Endothelial cell of umbilical vein (primary cell): ENCODE measurements around the gene CD84. TPM values are rescaled to one million over a fixed set of nuclear protein-coding genes. Genes with fewer than 3 reads are reported as not detected.

Source experiments
- BruUV-seq: library from RNA; stranded (reverse); fragments of 400-500 nt; replicated peaks from 2 replicates; lab custom pipeline; 2021; lab: Mats Ljungman, UMichigan
- CTCF ChIA-PET: fragments of 300-600, 350-600 bp; sonication (Branson Sonifier 250); formaldehyde crosslinking; loops from one replicate; lab custom pipeline; 2021; ENCODE audit warnings: antibody characterized with exemption, inconsistent platforms; lab: Charles Lee
- POLR2A ChIA-PET: fragments of 300-600, 350-600 bp; sonication (Branson Sonifier 250); formaldehyde crosslinking; loops from one replicate; lab custom pipeline; 2021; ENCODE audit warnings: antibody characterized with exemption, inconsistent platforms; lab: Charles Lee
- DNase-seq: peaks from one replicate; pipeline ENCODE4 v3.0.0-alpha.2; 2011; ENCODE audit warnings: low read depth, low spot score
- FAIRE-seq: peaks from 2 replicates; lab custom pipeline; 2011; peaks lifted over from hg19 to GRCh38; lab: Jason Lieb, UNC
- H2AFZ ChIP-seq: 2 replicates; pipeline ENCODE4 v1.6.0; 2012; ENCODE audit warnings: low read depth, low read length, control low read depth, inconsistent platforms
- H3K27ac ChIP-seq: 2 replicates; pipeline ENCODE4 v1.5.1; 2011; ENCODE audit warnings: low read depth, mild to moderate bottlenecking, control low read depth, low read length, moderate library complexity; ENCODE audit not compliant: insufficient read depth
- H3K27me3 ChIP-seq, 2 experiments: 2 replicates each; pipeline versions ENCODE4 v1.6.0 to v1.6.1; 2011; ENCODE audit warnings: low read length in 2 of 2, mixed read lengths in 1 of 2; ENCODE audit not compliant: control insufficient read depth in 2 of 2, insufficient read depth in 2 of 2
- H3K36me3 ChIP-seq, 2 experiments: 2 replicates in 1 of 2; 3 replicates in 1 of 2; pipeline ENCODE4 v1.5.1; 2011; ENCODE audit warnings: low read length in 2 of 2, mild to moderate bottlenecking in 1 of 2, moderate library complexity in 1 of 2; ENCODE audit not compliant: control insufficient read depth in 2 of 2, insufficient read depth in 2 of 2; ENCODE audit errors: extremely low read depth in 1 of 2
- H3K4me1 ChIP-seq: 3 replicates; pipeline ENCODE4 v1.5.1; 2011; ENCODE audit warnings: mild to moderate bottlenecking, low read length; ENCODE audit not compliant: control insufficient read depth, insufficient read depth; ENCODE audit errors: extremely low read depth
- H3K4me2 ChIP-seq: 2 replicates; pipeline ENCODE4 v1.6.1; 2011; ENCODE audit warnings: low read length, control low read depth, mixed read lengths; ENCODE audit not compliant: insufficient read depth
- H3K4me3 ChIP-seq, 3 experiments: fragments of 200-600 bp in 1 of 3; sonication (generic), shearing (Covaris generic) in 1 of 3; replicated peaks in 1 of 3; 2 replicates each; pipeline ENCODE4 v1.5.1; 2011 to 2016; ENCODE audit warnings: control low read depth in 3 of 3, low read length in 3 of 3, mild to moderate bottlenecking in 2 of 3, inconsistent platforms in 1 of 3, low read depth in 1 of 3, moderate library complexity in 1 of 3; ENCODE audit not compliant: insufficient read depth in 1 of 3
- H3K79me2 ChIP-seq: 2 replicates; pipeline ENCODE4 v1.6.0; 2012; ENCODE audit warnings: low read length, inconsistent platforms; ENCODE audit not compliant: control insufficient read depth, insufficient read depth
- H3K9ac ChIP-seq: replicated peaks from 2 replicates; pipeline ENCODE3; 2011; ENCODE audit warnings: low read length, control low read depth; ENCODE audit not compliant: insufficient read depth; ENCODE audit errors: extremely low read depth
- H3K9me1 ChIP-seq: replicated peaks from 3 replicates; pipeline ENCODE4 v1.6.0; 2011; ENCODE audit warnings: mild to moderate bottlenecking, low read length; ENCODE audit not compliant: control insufficient read depth, insufficient read depth; ENCODE audit errors: extremely low read depth
- H3K9me3 ChIP-seq: replicated peaks from 2 replicates; pipeline ENCODE4 v1.5.1; 2012; ENCODE audit warnings: low read length, inconsistent platforms; ENCODE audit not compliant: control insufficient read depth, insufficient read depth
- H4K20me1 ChIP-seq: replicated peaks from 2 replicates; pipeline ENCODE3; 2011; ENCODE audit warnings: mild to moderate bottlenecking, low read length; ENCODE audit not compliant: control insufficient read depth, insufficient read depth; ENCODE audit errors: extremely low read depth
- EZH2 ChIP-seq: IDR thresholded peaks from 2 replicates; pipeline ENCODE4 v1.6.1; 2012; ENCODE audit warnings: borderline replicate concordance, low read depth, mild to moderate bottlenecking, moderate library complexity, low read length, inconsistent platforms; ENCODE audit not compliant: severe bottlenecking
- FOS ChIP-seq: IDR thresholded peaks from 2 replicates; pipeline ENCODE4 v1.6.1; 2011; ENCODE audit warnings: mild to moderate bottlenecking, low read length, moderate library complexity, borderline replicate concordance; ENCODE audit not compliant: insufficient read depth
- GATA2 ChIP-seq: IDR thresholded peaks from 2 replicates; pipeline ENCODE4 v1.7.0; 2011; ENCODE audit warnings: low read depth, mild to moderate bottlenecking, moderate library complexity, mixed read lengths, low read length; ENCODE audit not compliant: insufficient read length, insufficient read depth
- MYC ChIP-seq: IDR thresholded peaks from one replicate; pipeline ENCODE4 v1.6.1; 2011; ENCODE audit warnings: mild to moderate bottlenecking, low read depth, low read length
- POLR2A ChIP-seq: IDR thresholded peaks from 2 replicates; pipeline ENCODE4 v1.6.1; 2012; ENCODE audit warnings: low read depth, mild to moderate bottlenecking, control low read depth, low read length
- POLR2AphosphoS5 ChIP-seq: IDR thresholded peaks from 2 replicates; pipeline ENCODE4 v1.6.1; 2012; ENCODE audit warnings: low read depth, mild to moderate bottlenecking, control low read depth, low read length, moderate library complexity; ENCODE audit not compliant: insufficient read depth
- dilution Hi-C: fragments of 300-500 bp; cut with MboI; formaldehyde crosslinking; loops from one replicate; pipeline ENCODE4 v1.15.0; 2019; ENCODE audit warnings: low sequenced_read_pairs; ENCODE audit not compliant: extremely low pct_ligation_motif_present
- intact Hi-C: fragments of 100-400 bp; cut with micrococcal nuclease; formaldehyde crosslinking; loops from one replicate; pipeline ENCODE4 v1.10.0; 2022
- polyA plus RNA-seq, 4 experiments: library from polyadenylated mRNA; depleted of rRNA in 3 of 4; stranded (reverse) in 3 of 4; unstranded in 1 of 4; fragments of >200 nt; gene quantifications; 2 replicates each; pipeline versions ENCODE4 v1.2.1 to v1.2.3, GENCODE V29; 2011 to 2012; ENCODE audit warnings: missing spikeins in 1 of 4
- total RNA-seq: library from RNA; stranded (reverse); gene quantifications from 2 replicates; pipeline ENCODE4 v1.2.3, GENCODE V29; 2021
- TF ChIP-seq, protein P1 (sequence below), 2 donors: IDR thresholded peaks; 1 replicate in 1 of 2; 2 replicates in 1 of 2; pipeline ENCODE4 v1.5.1; 2011; ENCODE audit warnings: low read length in 2 of 2, mild to moderate bottlenecking in 2 of 2, moderate library complexity in 2 of 2, control low read depth in 1 of 2, inconsistent platforms in 1 of 2, low read depth in 1 of 2; ENCODE audit not compliant: insufficient read depth in 1 of 2; ENCODE audit errors: extremely low read depth in 1 of 2
- TF ChIP-seq, protein P2 (sequence below): IDR thresholded peaks from 2 replicates; pipeline ENCODE4 v1.6.1; 2011; ENCODE audit not compliant: insufficient read depth, insufficient read length

The CD84 gene
- total and polyA plus RNA-seq, 2 donors (not counting 3 experiments of a cell fraction or from before 2014, with no cell fraction given) = not detected

DNA sequence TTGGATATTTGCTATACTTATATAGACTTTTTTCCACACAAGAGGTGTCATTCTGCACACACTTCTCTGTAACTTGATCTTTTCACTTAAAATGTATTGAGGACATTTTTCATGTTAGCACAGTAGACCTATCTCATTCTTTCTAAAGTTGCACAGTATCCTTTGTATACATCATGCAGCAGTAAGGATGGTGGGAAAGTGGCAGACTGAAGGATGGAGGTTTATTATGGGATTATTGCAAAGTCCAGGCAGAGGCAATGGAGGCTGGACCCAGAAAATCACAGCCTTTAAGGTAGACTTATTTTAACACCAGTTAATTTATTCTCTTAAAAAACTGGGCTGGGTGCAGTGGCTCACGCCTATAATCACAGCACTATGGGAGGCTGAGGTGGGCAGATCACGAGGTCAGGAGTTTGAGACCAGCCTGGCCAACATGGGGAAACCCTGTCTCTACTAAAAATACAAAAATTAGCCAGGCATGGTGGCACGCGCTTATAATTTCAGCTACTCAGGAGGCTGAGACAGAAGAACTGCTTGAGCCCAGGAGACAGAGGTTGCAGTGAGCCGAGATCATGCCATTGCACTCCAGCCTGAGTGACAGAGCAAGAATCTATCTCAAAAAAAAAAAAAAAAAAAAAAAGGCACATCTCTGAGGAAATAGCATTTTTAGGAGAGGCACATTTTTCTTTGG is 41.8 kb upstream of the CD84 start:
- CTCF ChIA-PET = no interaction called here
- BruUV-seq = no TSS peak
- TF ChIP-seq POLR2A = no peak
- no peak for TF ChIP-seq EZH2
- TF ChIP-seq POLR2AphosphoS5 = no peak
- TF ChIP-seq, protein P1, sequence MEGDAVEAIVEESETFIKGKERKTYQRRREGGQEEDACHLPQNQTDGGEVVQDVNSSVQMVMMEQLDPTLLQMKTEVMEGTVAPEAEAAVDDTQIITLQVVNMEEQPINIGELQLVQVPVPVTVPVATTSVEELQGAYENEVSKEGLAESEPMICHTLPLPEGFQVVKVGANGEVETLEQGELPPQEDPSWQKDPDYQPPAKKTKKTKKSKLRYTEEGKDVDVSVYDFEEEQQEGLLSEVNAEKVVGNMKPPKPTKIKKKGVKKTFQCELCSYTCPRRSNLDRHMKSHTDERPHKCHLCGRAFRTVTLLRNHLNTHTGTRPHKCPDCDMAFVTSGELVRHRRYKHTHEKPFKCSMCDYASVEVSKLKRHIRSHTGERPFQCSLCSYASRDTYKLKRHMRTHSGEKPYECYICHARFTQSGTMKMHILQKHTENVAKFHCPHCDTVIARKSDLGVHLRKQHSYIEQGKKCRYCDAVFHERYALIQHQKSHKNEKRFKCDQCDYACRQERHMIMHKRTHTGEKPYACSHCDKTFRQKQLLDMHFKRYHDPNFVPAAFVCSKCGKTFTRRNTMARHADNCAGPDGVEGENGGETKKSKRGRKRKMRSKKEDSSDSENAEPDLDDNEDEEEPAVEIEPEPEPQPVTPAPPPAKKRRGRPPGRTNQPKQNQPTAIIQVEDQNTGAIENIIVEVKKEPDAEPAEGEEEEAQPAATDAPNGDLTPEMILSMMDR (IDR thresholded peaks at IDR 0.05; ENCODE audit: extremely low read depth in 1 of 2, insufficient read depth in 1 of 2, low read depth in 1 of 2, low read length in 2 of 2) = no peak
- TF ChIP-seq, protein P2, sequence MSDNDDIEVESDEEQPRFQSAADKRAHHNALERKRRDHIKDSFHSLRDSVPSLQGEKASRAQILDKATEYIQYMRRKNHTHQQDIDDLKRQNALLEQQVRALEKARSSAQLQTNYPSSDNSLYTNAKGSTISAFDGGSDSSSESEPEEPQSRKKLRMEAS = no peak
- no peak for TF ChIP-seq FOS
- no peak for TF ChIP-seq GATA2
- no peak for TF ChIP-seq MYC
- H3K4me1 ChIP-seq = no peaks in the 10 kb centered on the region
- H3K9me1 ChIP-seq = no peaks in the 10 kb centered on the region
- H3K27ac ChIP-seq = no peak overlapping the region
- H2AFZ ChIP-seq = no peak overlapping the region
- dilution Hi-C loops = no loop called here
- POLR2A ChIA-PET = no interaction called here
- peaks cover 0 to 2% of the 10 kb centered on the region in 2 experiments for H3K27me3 ChIP-seq
- no peaks in the 10 kb centered on the region for H3K36me3 ChIP-seq
- no peaks in the 10 kb centered on the region for H3K79me2 ChIP-seq
- H3K4me3 ChIP-seq = no peak overlapping the region
- no peak overlapping the region for H3K4me2 ChIP-seq
- H3K9me3 ChIP-seq = no peaks in the 10 kb centered on the region
- DNase-seq = no peak
- H3K9ac ChIP-seq = no peak overlapping the region
- intact Hi-C loops = no loop called here
- no peaks in the 10 kb centered on the region for H4K20me1 ChIP-seq
- no peak for FAIRE-seq
